ENCODE results near the gene LLGL2.
"Not testable (repeated sequence)": the region's sequence is repeated elsewhere in the genome, so short reads cannot be mapped to it uniquely, and the experiment has no call there.

LLGL2 gene

DNA sequence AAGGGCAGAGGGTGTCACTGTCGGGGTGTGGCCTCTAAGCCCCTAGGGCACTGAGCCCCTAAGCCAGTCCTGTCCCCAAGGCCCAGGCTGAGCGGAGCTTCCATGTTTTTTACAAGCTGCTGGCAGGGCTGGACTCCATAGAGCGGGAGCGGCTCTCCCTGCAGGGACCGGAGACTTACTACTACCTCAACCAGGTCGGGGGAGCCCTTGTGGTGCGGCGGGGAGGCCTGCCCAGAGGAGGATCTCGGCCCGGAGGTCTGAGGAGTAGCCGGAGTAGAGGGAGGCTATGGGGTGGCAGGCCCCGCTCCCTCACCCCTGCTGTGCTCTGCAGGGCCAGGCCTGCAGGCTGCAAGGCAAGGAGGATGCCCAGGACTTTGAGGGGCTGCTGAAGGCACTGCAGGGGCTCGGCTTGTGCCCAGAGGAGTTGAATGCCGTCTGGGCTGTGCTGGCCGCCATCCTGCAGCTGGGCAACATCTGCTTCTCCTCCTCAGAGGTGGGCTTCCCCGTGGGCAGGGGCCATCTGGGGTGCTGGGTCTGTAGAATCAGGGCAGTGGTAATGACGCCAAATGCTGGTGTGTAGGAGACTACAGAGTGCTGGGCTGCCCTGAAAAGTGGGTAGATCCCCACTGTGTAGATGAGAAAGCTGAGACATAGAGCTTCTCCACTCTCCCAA is 67.0 kb downstream of the LLGL2 start:
- no peak for DNase-seq

DNA sequence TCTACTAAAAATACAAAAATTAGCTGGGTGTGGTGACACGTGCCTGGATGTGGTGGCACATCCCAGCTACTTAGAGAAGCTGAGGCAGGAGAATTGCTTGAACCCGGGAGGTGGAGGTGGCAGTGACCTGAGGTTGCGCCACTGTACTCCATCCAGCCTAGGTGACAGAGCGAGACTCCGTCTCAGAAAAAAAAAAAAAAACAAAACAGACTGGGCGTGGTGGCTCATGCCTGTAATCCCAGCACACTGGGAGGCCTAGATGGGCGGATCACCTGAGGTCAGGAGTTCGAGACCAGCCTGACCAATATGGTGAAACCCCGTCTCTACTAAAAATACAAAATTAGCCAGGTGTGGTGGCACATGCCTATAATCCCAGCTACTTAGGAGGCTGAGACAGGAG is 67.9 kb downstream of the LLGL2 start:
- not testable (repeated sequence) for DNase-seq

DNA sequence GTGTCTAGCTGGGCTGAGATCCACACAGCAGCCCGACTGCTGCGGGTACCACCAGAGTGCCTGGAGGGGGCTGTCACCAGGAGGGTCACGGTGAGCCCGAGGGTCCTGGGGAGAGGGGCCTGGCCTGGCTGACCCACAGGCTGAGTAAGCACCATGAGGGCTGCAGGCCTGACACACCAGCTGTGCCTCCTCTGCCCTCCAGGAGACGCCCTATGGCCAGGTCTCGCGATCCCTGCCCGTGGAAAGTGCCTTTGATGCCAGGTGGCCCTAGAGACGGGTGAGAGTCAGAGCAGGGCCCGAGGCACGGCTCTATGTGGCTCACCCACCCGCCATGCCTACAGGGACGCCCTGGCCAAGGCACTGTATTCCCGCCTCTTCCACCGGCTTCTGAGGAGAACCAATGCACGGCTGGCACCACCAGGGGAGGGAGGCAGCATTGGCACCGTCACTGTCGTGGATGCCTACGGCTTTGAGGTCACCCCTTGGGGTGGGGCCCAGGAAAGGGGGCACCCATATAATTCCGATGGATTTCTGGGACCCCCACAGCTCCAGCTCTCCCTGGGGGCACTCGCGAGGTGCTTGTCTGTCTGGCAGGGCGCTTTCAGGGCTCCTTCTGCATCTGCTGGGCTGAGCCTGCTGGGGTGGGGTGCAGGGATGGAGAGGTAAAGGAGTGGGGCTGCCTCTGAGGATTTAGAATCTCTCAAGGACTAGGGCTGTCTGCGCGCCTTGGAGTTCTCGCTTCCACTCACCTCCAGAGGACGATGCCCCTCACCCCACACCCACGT is 69.2 kb downstream of the LLGL2 start:
- DNase-seq, result no peak

DNA sequence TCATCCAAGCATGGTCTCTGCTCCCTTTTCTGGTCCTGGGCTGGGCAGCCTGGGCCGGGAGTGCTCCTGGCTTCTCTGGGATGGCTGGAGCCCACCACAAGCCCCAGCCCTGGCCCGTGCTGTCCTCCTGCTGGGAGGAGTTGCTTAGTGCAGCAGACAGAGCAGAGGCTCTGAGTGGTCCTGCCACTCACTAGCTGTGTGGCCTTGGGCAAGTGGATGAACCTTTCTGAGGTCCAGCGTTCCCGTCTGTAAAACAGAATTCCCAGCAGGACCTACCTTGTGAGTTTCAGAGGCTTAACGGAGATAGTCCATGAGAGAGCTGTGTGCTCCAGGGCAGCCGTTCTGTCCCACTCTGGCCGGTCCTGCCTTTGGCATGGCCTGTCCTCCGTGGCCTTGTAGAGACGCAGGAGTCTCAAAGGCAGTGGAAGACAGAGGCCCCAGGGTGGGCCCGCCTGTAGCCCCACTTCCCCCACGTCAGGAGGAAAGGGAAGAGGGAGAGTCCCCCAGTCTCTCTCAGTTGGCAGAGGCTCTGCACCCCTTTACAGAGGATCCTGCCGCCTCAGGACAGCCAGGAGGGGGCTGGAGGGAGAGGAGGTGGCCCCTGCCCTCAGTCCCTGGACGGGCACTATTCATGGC is 69.9 kb downstream of the LLGL2 start:
- DNase-seq, result no peak

DNA sequence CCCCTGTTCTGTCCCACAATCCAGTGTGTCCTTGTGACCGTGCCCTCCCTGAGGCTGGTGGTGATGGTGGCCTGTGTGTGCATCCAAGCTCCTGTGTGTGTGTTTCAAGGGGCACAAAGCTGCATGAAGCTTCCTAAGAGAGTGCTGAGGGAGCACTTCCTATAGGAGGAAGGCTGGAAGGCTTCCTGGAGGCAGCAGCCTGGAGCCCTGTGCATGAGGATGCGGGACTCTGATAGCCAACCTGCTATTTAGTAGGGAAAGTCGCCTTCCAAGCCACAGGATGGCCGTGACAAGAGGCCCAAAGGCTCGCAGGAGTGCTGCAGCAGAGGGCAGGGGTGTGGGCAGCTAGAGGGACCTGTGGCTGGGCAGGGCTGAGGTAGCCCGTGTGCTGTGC is 70.4 kb downstream of the LLGL2 start:
- no peak for DNase-seq

DNA sequence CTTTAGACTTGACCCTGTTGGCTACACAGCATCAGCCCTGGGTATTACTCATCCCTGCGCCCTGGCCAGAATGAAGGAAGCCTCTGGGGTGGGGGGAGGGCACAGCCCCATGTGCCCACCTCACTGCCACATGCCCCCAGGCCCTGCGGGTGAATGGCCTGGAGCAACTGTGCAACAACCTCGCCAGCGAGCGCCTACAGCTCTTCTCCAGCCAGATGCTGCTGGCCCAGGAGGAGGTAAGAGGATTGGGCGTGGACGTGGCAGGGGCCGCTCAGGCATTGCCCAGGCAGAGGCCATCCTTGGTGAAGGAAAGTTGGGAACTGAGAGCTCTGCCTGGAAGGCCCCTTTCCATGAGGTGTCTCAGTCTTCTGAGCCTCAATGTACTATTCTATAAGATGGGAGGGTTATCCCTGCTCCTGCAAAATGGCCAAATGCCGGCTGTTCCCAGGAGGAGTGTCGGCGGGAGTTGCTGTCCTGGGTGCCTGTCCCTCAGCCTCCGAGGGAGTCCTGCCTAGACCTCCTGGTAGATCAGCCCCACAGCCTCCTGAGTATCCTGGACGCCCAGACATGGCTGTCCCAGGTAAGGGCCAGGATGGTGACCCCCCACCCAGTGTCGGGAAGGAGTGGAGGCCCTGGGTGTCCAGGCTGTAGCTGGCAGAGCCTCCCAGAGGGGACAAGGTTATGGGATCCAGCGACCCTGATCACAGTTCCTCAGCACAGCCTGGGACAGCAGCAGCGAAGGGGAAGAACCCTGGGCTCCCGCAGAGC is 71.0 kb downstream of the LLGL2 start:
- DNase-seq, result no peak

DNA sequence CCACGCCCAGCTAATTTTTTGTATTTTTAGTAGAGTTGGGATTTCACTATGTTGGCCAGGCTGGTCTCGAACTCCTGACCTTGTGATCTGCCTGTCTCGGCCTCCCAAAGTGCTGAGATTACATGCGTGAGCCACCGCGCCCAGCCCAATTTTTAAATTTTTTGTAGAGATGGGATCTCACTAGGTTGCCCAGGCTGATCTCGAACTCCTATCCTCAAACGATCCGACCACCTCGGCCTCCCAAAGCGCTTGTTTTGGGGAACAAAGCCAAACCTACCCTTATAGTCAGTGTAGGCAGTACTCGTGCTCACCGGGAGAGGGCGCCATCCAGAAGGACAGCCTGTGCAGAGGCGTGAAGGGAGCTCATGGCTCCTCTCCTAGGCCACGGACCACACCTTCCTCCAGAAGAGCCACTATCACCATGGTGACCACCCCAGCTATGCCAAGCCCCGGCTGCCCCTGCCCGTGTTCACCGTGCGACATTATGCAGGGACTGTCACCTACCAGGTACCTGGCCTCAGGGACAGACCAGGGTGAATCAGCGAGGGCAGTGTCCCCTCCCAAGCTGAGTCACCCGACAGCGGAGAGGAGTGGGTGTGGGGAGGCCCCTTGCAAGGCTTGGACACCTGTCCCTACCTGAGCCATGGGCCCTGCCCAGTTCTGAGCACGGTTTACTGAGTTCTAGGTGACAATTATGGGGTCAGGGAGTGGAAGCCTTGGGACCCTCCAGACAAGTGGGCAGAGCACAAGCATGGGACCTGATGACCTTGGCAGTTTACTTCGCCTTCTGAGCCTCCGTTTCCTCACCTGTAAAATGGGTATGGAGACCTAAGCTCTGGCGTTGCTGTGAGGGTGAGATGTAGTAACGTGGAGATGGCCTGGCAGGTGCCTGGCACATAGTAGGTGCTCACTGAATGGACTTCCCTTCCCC is 75.8 kb downstream of the LLGL2 start:
- peak; percentile 43 to 62 for DNase-seq

DNA sequence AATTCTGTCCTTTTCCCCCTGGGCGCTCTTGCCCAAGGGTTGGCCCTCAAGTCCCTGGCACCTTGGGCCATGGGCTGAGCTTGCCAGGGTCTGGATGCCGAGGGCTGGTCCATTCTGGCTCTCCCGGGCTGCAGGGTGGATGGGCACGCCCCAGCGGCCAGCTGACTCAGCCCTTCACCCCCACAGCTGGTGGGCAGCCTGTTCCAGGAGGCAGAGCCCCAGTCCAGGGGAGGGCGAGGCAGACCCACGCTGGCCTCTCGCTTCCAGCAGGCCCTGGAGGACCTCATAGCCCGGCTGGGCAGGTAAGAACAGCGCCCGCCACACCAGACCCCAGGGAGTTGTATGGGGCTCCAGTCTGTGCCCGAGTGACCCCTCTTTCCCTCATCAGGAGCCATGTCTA is 77.1 kb downstream of the LLGL2 start:
- no peak for DNase-seq

DNA sequence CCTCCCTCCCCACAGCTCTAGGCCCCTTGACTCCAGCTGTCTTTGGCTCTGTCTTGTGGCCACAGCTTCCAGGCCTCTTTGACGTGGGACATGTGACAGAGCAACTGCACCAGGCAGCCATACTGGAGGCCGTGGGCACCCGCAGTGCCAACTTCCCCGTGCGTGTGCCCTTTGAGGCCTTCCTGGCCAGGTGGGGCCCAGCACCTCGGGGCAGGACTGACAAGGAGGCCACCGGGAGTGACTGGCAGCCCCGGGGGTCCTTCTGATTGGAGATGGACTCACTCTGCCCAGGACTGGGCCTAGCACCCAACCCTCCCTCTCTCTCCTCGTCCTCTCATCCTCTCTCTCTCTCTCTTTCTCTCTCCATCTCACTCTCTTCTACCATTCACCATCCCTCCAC is 77.6 kb downstream of the LLGL2 start:
- no peak for DNase-seq

DNA sequence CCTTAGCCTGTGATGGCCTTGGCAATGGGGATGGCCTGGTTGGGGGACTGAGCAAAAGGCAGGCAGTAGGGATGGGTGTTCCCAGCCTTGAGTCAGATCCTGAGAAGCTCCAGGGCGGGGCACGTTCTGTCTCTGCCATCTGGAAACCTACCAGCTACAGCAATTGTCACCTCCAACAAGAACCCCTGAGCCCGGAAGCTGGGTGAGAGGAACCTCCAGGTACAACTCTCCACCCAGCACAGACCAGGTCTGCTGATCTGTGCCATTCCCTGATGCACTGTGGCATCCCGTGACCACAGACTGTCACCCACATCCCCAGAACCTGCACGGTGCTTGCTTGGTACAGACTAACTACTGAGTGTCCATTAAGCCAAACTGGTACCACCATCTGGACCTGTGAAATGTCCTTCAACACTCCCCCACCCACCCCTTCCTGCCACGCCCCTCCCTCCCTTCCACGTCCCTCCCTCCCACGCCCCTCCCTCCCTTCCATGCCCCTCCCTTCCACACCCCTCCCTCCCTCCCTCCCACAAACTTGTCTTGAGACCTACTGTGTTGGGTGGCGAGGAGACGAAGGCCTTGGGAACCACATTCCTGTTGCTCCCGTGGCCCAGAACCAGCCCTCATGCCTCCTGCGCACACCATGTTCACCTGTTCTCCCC is 78.7 kb downstream of the LLGL2 start:
- DNase-seq, result no peak

DNA sequence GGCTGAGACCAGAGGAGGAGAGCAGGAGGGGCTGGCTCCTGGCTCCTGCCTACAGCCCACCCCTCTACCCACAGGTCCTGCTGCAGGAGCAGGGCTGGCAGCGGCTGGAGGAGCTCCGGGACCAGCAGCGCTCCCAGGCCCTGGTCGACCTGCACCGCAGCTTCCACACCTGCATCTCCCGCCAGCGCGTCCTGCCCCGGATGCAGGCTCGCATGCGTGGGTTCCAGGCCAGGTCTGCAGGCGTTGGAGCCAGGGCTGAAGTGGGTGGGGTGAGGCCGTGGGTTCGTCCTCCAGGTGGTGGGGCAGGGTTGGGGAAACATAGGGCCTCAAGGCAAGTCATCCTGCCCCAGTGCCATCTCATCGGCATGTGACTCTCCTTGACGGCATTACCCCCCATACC is 80.3 kb downstream of the LLGL2 start:
- DNase-seq, result no peak

DNA sequence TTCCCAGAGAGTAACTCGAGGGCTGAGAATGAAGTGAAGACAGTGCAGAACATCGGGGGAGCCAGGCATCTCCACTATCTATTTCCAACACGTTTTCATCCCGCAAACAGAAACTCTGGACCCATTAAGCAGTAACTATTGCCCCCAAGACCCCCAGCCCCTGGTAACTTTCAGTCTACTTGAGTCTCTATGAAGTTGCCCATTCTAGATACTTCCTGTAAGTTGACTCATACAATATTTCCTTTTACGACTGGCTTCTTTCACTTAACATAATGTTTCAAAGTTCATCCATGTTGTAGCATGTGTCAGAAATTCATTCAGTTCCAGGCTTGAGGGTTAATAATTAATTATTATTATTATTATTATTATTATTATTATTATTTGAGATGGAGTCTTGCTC is 81.6 kb downstream of the LLGL2 start:
- no peak for DNase-seq

DNA sequence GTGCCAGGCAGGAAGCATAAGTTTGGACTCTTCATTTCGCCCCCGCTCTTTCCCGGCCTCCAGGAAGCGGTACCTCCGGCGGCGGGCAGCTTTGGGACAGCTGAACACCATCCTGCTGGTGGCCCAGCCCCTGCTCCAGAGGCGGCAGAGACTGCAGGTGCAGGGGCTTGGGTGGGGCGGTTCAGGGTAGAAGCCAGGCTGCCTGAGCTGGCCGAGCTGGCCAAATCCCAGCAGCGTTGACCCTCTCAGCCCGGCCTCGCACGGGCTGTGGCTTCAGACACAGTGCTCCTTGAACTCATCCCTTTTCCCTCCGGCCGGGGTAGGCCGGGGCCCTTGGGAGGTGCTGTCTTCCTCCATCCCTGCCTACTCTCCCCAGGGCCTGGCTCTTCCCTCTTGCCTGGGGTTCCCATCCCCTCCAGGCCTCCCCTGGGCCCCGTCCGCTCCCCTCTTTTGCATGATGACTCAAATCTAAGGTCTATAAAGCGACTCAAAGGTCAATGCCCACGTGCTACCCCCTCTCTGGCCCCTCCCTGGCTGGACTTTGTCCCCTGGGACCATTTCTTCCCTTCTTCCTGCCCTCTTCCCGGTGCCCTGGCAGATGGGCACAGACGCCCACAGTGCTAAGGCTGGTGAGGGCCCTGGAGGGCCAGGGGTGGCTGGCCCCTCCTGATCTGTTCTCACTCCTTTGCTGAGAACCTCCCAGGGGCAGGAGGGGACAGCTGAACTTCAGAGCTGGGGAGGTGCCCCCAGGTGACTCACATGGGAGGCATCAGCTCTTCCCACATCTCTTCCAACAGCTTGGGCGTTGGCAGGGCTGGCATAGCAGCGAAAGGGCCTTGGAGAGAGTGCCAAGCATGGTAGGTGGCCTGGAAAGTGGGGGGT is 84.8 kb downstream of the LLGL2 start:
- DNase-seq, result no peak

DNA sequence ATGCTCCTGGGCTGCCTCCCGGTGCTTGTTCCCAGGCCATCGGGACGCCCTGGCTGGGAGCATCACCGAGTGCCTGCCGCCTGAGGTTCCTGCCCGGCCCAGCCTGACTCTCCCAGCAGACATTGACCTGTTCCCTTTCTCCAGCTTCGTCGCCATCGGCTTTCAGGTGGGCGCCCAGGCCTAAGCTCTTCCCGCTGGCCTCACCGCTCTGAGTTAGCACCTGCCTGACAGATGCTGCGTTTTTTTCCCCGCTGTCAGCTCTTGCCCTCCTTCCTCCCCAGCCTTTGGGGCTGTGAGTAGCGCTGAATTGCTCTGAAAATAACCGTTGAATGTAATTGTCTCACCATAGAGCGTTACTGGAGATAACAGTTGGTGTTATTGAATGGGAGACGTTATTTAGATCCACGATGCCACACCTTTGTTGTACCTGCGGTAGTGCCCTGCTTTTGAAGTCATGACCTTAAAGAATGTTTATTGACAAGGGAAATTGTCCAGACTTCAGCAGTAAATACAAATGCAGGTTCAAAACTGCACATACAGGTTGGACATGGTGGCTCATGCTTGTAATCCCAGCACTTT is 86.4 kb downstream of the LLGL2 start:
- peak in 1 of 2 experiments; percentile 32 for DNase-seq

DNA sequence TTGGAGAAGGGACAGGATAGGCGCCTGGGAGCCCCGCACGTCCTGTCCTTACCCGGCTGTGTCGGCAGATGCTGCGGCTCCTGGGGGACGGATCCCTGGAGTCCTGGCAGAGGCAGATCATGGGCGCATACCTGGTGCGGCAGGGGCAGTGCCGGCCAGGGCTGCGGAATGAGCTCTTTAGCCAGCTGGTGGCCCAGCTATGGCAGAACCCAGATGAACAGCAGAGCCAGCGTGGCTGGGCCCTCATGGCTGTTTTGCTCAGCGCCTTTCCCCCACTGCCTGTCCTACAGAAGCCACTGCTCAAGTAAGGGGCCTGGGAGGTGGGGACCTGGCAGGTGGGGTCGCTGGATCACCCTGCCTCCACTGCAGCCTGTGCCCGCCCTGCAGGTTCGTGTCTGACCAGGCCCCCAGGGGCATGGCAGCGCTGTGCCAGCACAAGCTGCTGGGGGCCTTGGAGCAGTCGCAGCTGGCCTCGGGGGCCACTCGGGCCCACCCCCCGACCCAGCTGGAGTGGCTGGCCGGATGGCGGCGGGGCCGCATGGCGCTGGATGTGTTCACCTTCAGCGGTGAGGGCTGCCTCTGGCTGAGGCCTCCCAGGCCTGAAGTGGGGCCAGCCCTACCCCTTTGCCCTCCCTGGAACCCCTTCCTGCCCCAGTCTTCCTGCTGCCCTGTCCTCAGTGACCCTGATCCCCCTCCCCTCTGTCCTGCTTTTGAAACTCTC is 87.6 kb downstream of the LLGL2 start:
- no peak for DNase-seq

DNA sequence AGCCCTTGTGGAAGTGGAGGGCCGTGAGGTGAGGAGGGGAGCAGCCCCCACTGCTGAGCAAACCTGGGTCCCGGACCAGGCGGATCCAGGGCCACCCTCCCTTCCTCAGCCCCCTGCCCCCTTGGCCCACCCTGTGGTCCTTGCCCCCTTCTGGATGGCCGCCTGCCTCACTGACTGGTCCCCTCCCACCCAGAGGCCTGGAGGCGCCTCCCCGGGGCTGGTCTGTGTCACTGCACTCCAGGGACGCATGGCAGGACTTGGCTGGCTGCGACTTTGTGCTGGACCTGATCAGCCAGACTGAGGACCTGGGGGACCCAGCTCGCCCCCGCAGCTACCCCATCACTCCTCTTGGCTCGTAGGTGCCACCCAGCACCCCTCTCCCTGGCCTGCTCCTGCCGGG is 88.5 kb downstream of the LLGL2 start:
- DNase-seq, result no peak

DNA sequence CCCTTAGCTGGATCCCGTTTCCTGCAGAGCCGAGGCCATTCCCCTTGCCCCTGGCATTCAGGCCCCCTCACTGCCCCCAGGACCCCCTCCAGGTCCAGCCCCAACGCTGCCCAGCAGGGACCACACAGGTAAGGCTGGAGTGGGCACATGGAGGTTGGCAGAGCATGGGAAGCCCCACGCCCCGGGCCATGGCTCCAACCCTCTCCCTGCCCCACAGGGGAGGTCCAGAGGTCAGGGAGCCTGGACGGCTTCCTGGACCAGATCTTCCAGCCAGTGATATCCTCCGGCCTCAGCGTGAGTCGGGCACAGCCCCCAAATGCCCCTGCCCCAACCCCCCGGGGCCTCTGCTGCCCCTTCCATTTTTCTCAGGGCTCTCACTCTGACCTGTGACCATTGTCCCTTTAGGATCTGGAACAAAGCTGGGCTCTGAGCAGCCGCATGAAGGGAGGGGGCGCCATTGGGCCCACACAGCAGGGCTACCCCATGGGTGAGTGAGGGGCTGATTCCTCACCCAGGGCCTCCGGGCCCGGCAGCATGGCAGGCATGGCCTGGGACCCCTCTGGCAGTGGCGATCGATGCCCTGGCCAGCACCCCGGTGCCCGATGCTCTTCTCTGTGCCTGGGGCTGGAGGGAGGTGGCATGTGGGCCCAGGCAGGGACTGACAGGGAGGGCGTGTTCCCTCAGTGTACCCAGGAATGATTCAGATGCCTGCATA is 89.2 kb downstream of the LLGL2 start:
- DNase-seq, result no peak

DNA sequence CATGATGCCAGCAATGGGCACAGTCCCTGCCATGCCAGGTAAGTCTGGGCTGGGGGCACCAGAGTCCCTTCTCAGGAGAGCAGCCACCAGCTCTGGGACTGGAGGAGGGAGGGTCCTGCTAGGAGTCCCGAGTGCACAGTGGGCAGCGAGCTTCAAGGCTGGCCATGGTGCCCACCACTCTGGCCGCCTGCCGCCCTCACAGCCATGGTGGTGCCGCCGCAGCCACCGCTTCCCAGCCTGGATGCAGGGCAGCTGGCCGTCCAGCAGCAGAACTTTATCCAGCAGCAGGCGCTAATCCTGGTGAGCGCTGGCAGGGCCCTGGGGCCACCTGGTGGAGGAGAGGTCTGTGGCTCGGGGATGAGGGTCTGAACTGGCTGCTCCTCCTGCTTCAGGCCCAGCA is 89.8 kb downstream of the LLGL2 start:
- DNase-seq, result no peak
